HEK293 (cell line): ENCODE data around the gene LMAN1L.
A peak's percentile ranks its signal among the peaks of the same experiment; 100 is the strongest.

Experiments
- CTCF ChIA-PET: fragments of 350-600 bp; formaldehyde crosslinking; extraction: SDS; loops from one replicate; lab custom pipeline; 2021; ENCODE audit warnings: antibody characterized with exemption; lab: Yijun Ruan, JAX
- POLR2A ChIA-PET: fragments of 300-600 bp; formaldehyde crosslinking; extraction: SDS; loops from one replicate; lab custom pipeline; 2020; ENCODE audit warnings: antibody characterized with exemption, inconsistent platforms; lab: Yijun Ruan, JAX
- H3K27ac ChIP-seq: fragments of 200-500 bp; sonication (Bioruptor generic); 2 replicates; pipeline ENCODE4 v1.5.1; 2014; ENCODE audit warnings: low read depth, low read length, control low read depth, inconsistent platforms; ENCODE audit errors: extremely low read depth
- H3K36me3 ChIP-seq, 2 experiments: fragments of 200-500 bp in 1 of 2; sonication (Bioruptor generic) in 1 of 2; 1 replicate in 1 of 2; 2 replicates in 1 of 2; pipeline ENCODE4 v1.5.1; 2014 to 2017; ENCODE audit warnings: inconsistent platforms in 2 of 2, low read length in 2 of 2; ENCODE audit not compliant: control insufficient read depth in 2 of 2, insufficient read depth in 1 of 2
- H3K4me1 ChIP-seq: fragments of 200-500 bp; sonication (Bioruptor generic); 2 replicates; pipeline ENCODE4 v1.5.1; 2014; ENCODE audit warnings: mild to moderate bottlenecking, low read length, inconsistent platforms; ENCODE audit not compliant: control insufficient read depth, insufficient read depth
- H3K4me3 ChIP-seq: 2 replicates; pipeline ENCODE4 v1.5.1; 2011; ENCODE audit warnings: low read depth, mild to moderate bottlenecking, control low read depth, low read length, moderate library complexity
- H3K9me3 ChIP-seq: fragments of 200-500 bp; sonication (Bioruptor generic); 2 replicates; pipeline ENCODE4 v1.5.1; 2014; ENCODE audit warnings: low read depth, low read length, inconsistent platforms; ENCODE audit not compliant: control insufficient read depth, insufficient read depth
- GLI2 ChIP-seq: fragments of 450-650 bp; formaldehyde crosslinking; IDR thresholded peaks from 2 replicates; pipeline ENCODE4; 2017; ENCODE audit warnings: missing biosample characterization, missing genetic modification characterization, low read depth, borderline replicate concordance
- KLF7 ChIP-seq: fragments of 450-650 bp; formaldehyde crosslinking; IDR thresholded peaks from 2 replicates; pipeline ENCODE4 v1.5.1; 2016; ENCODE audit warnings: missing biosample characterization, missing genetic modification characterization, borderline replicate concordance
- ZBTB20 ChIP-seq: fragments of 450-650 bp; formaldehyde crosslinking; IDR thresholded peaks from 2 replicates; pipeline ENCODE4 v1.5.1; 2016; ENCODE audit warnings: missing biosample characterization, missing genetic modification characterization
- ZEB2 ChIP-seq: fragments of 450-650 bp; formaldehyde crosslinking; IDR thresholded peaks from 2 replicates; pipeline ENCODE4 v1.5.1; 2016; ENCODE audit warnings: missing biosample characterization, missing genetic modification characterization
- ZFHX2 ChIP-seq: fragments of 450-650 bp; formaldehyde crosslinking; conservative IDR thresholded peaks from 2 replicates; pipeline ENCODE4 v1.5.1; 2016; ENCODE audit warnings: missing biosample characterization, missing genetic modification characterization
- ZIC2 ChIP-seq: fragments of 450-650 bp; formaldehyde crosslinking; IDR thresholded peaks from 2 replicates; pipeline ENCODE4 v1.5.1; 2016; ENCODE audit warnings: missing biosample characterization, missing genetic modification characterization
- ZNF132 ChIP-seq: fragments of 450-650 bp; formaldehyde crosslinking; IDR thresholded peaks from 2 replicates; pipeline ENCODE4 v1.5.1; 2017; ENCODE audit warnings: missing biosample characterization, missing genetic modification characterization, borderline replicate concordance
- ZNF146 ChIP-seq: fragments of 450-650 bp; formaldehyde crosslinking; IDR thresholded peaks from 2 replicates; pipeline ENCODE4 v1.5.1; 2016; ENCODE audit warnings: missing biosample characterization, missing genetic modification characterization
- ZNF169 ChIP-seq: fragments of 450-650 bp; formaldehyde crosslinking; IDR thresholded peaks from 2 replicates; pipeline ENCODE4 v1.5.1; 2016; ENCODE audit warnings: missing biosample characterization, missing genetic modification characterization
- ZNF23 ChIP-seq: fragments of 450-650 bp; formaldehyde crosslinking; IDR thresholded peaks from 2 replicates; pipeline ENCODE4 v1.5.1; 2016; ENCODE audit warnings: missing biosample characterization, missing genetic modification characterization, borderline replicate concordance
- ZNF514 ChIP-seq: fragments of 450-650 bp; formaldehyde crosslinking; IDR thresholded peaks from 2 replicates; pipeline ENCODE4 v1.5.1; 2016; ENCODE audit warnings: missing biosample characterization, missing genetic modification characterization
- ZNF530 ChIP-seq: fragments of 450-650 bp; formaldehyde crosslinking; IDR thresholded peaks from 2 replicates; pipeline ENCODE4 v1.5.1; 2016; ENCODE audit warnings: low read depth, missing biosample characterization, missing genetic modification characterization
- ZNF548 ChIP-seq: fragments of 450-650 bp; formaldehyde crosslinking; IDR thresholded peaks from 2 replicates; pipeline ENCODE4 v1.5.1; 2016; ENCODE audit warnings: missing biosample characterization, missing genetic modification characterization
- ZNF571 ChIP-seq: fragments of 450-650 bp; formaldehyde crosslinking; IDR thresholded peaks from 2 replicates; pipeline ENCODE4 v1.5.0; 2017; ENCODE audit warnings: missing biosample characterization, missing genetic modification characterization
- ZNF610 ChIP-seq: fragments of 450-650 bp; formaldehyde crosslinking; IDR thresholded peaks from 2 replicates; pipeline ENCODE4 v1.5.1; 2016; ENCODE audit warnings: missing biosample characterization, missing genetic modification characterization, borderline replicate concordance
- ZNF621 ChIP-seq: fragments of 450-650 bp; formaldehyde crosslinking; IDR thresholded peaks from 2 replicates; pipeline ENCODE4 v1.5.1; 2017; ENCODE audit warnings: missing biosample characterization, missing genetic modification characterization
- ZNF664 ChIP-seq: fragments of 450-650 bp; formaldehyde crosslinking; IDR thresholded peaks from 2 replicates; pipeline ENCODE4 v1.5.1; 2016; ENCODE audit warnings: missing biosample characterization, missing genetic modification characterization
- ZNF791 ChIP-seq: fragments of 450-650 bp; formaldehyde crosslinking; IDR thresholded peaks from 2 replicates; pipeline ENCODE4 v1.5.1; 2016; ENCODE audit warnings: missing biosample characterization, missing genetic modification characterization
- ZNF830 ChIP-seq: fragments of 450-650 bp; IDR thresholded peaks from 2 replicates; pipeline ENCODE4 v1.5.0; 2018; ENCODE audit warnings: missing biosample characterization, missing genetic modification characterization, low read depth, mild to moderate bottlenecking, moderate library complexity
- ZSCAN23 ChIP-seq: fragments of 450-650 bp; formaldehyde crosslinking; IDR thresholded peaks from 2 replicates; pipeline ENCODE4 v1.5.1; 2016; ENCODE audit warnings: missing biosample characterization, missing genetic modification characterization
- TF ChIP-seq, protein P1 (sequence below): fragments of 450-650 bp; formaldehyde crosslinking; IDR thresholded peaks from 2 replicates; pipeline ENCODE4 v1.5.1; 2017; ENCODE audit warnings: missing biosample characterization, missing genetic modification characterization
- TF ChIP-seq, protein P2 (sequence below): fragments of 450-650 bp; formaldehyde crosslinking; IDR thresholded peaks from 2 replicates; pipeline ENCODE4 v1.5.1; 2016; ENCODE audit warnings: missing biosample characterization, missing genetic modification characterization
- TF ChIP-seq, protein P3 (sequence below): fragments of 450-650 bp; formaldehyde crosslinking; IDR thresholded peaks from 2 replicates; pipeline ENCODE4 v1.5.1; 2017; ENCODE audit warnings: missing biosample characterization, missing genetic modification characterization
- TF ChIP-seq, protein P4 (sequence below): fragments of 450-650 bp; formaldehyde crosslinking; IDR thresholded peaks from 2 replicates; pipeline ENCODE4 v1.5.1; 2016; ENCODE audit warnings: missing biosample characterization, missing genetic modification characterization, low read depth
- TF ChIP-seq, protein P5 (sequence below): fragments of 450-650 bp; IDR thresholded peaks from 2 replicates; pipeline ENCODE4 v1.5.1; 2018; ENCODE audit warnings: missing biosample characterization, mild to moderate bottlenecking, missing genetic modification characterization

Gene LMAN1L

DNA sequence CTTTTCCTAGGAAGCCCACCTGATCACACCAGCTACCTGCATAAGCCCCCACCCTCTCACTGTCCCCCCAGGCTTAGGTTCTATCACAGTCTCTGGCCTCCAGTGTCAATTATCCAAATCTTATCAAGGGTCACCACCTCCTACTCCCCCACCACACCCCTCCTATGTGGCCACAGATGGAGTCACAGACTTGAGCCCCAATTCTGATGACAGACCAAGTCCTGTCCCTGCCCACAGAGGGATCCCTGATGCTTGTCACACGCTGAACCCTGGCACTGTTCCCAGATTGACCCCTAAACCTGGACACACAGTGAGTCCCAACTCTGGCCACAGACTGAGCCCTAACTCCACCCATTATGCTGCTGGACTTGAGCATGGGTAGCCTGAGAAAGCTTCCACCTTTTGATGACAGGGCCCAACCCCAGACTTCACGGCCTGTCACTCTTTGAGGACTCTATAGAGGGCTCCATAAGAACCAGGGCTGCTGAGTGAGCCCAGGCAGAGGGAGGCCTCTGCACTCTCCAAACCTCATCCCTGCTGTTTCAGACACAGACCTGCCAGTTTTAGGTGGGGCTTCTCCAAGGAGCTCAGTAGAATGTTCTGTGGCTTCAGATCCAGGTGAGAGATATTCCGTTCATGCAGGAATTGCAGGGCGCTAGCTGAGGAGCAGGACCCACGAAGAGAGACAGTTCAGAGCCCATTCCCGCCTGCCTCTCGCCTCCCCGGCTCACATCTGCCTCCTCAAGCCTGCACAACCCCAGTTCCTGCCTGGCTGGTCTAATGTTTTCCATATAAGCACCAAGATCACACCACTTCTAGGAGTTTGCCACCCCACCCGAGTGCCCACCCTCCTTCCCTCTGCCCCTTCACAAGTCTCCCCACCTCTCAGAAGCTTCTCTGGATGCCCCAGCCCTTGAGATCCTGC is 28.5 kb downstream of the LMAN1L start (continued):
- TF ChIP-seq, protein P1, sequence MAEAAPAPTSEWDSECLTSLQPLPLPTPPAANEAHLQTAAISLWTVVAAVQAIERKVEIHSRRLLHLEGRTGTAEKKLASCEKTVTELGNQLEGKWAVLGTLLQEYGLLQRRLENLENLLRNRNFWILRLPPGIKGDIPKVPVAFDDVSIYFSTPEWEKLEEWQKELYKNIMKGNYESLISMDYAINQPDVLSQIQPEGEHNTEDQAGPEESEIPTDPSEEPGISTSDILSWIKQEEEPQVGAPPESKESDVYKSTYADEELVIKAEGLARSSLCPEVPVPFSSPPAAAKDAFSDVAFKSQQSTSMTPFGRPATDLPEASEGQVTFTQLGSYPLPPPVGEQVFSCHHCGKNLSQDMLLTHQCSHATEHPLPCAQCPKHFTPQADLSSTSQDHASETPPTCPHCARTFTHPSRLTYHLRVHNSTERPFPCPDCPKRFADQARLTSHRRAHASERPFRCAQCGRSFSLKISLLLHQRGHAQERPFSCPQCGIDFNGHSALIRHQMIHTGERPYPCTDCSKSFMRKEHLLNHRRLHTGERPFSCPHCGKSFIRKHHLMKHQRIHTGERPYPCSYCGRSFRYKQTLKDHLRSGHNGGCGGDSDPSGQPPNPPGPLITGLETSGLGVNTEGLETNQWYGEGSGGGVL: no peak
- TF ChIP-seq ZNF514 (tag by site-specific recombination) (no peak), ZBTB20 (tag by site-specific recombination) (no peak), ZNF23 (tag by site-specific recombination) (no peak), ZNF621 (tag by site-specific recombination) (no peak), ZNF791 (no peak), ZNF571 (tag by site-specific recombination) (no peak), ZNF132 (tag by site-specific recombination) (no peak)
- TF ChIP-seq, all 188 proteins: peak for 0

DNA sequence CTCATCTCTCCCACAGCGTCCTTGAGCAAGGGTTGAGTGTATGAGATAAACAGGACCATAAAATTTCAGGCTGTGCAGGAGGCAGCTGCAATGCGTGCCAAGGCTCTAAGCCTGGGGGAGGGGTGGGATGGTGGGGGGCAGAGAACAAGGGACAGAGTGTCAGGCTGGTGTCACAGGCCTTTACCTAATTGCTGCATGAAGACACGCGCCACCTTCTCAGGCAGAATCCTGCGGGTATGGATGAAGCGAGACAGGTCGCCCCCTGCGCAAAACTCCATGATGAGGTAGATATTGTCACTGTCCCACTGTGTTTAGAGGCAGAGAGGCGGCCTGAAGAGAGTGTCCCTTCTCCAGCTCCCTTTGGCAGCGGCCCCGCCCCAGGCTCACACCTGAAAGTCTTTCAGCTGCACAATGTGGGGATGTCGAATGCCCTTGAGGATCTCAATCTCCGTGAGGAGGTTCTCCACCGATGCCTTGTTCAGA is 29.3 kb downstream of the LMAN1L start:
- ChIA-PET CTCF (interaction anchor here (0.7 to 4.5 kb wide), 9 partner anchors 9 to 206 kb away, joined by 3 to 29 read pairs (median 4); no protein-coding TSS in a partner anchor), POLR2A (interaction anchor here (0.6 to 2.3 kb wide), 11 partner anchors 28 to 117 kb away, joined by 3 to 12 read pairs (median 4); partner anchors contain the start of genes CSK, FAM219B and MPI)
- H3K36me3 ChIP-seq: peaks cover 0 to 52% of the 10 kb centered on the region in 2 experiments; a peak in 2 of 3 replicates
- peak overlapping the region; percentile 86; the same call in 1 of the 2 replicates for H3K27ac ChIP-seq
- peaks cover 10% of the 10 kb centered on the region for H3K4me1 ChIP-seq
- H3K4me3 ChIP-seq: peak overlapping the region; percentile 88
- H3K9me3 ChIP-seq: no peaks in the 10 kb centered on the region
- TF ChIP-seq ZFHX2 (tag by site-specific recombination) (0 out of 2 replicates have a peak, but pooled peaks have one; percentile 27), ZSCAN23 (tag by site-specific recombination) (no peak), ZNF830 (tag by site-specific recombination) (no peak), ZEB2 (tag by site-specific recombination) (no peak), ZIC2 (0 out of 2 replicates have a peak, but pooled peaks have one; percentile 27), ZNF146 (tag by site-specific recombination) (no peak), KLF7 (tag by site-specific recombination) (no peak), GLI2 (no peak), ZNF548 (tag by site-specific recombination) (no peak), ZNF664 (tag by site-specific recombination) (no peak), ZNF169 (tag by site-specific recombination) (no peak), ZNF610 (no peak), ZNF530 (tag by site-specific recombination) (no peak)
- TF ChIP-seq, protein P2, sequence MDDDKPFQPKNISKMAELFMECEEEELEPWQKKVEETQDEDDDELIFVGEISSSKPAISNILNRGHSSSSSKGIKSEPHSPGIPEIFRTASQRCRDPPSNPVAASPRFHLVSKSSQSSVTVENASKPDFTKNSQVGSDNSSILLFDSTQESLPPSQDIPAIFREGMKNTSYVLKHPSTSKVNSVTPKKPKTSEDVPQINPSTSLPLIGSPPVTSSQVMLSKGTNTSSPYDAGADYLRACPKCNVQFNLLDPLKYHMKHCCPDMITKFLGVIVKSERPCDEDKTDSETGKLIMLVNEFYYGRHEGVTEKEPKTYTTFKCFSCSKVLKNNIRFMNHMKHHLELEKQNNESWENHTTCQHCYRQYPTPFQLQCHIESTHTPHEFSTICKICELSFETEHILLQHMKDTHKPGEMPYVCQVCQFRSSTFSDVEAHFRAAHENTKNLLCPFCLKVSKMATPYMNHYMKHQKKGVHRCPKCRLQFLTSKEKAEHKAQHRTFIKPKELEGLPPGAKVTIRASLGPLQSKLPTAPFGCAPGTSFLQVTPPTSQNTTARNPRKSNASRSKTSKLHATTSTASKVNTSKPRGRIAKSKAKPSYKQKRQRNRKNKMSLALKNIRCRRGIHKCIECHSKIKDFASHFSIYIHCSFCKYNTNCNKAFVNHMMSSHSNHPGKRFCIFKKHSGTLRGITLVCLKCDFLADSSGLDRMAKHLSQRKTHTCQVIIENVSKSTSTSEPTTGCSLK (tag by site-specific recombination): no peak
- TF ChIP-seq, protein P3, sequence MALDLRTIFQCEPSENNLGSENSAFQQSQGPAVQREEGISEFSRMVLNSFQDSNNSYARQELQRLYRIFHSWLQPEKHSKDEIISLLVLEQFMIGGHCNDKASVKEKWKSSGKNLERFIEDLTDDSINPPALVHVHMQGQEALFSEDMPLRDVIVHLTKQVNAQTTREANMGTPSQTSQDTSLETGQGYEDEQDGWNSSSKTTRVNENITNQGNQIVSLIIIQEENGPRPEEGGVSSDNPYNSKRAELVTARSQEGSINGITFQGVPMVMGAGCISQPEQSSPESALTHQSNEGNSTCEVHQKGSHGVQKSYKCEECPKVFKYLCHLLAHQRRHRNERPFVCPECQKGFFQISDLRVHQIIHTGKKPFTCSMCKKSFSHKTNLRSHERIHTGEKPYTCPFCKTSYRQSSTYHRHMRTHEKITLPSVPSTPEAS (tag by site-specific recombination): no peak
- TF ChIP-seq, protein P4, sequence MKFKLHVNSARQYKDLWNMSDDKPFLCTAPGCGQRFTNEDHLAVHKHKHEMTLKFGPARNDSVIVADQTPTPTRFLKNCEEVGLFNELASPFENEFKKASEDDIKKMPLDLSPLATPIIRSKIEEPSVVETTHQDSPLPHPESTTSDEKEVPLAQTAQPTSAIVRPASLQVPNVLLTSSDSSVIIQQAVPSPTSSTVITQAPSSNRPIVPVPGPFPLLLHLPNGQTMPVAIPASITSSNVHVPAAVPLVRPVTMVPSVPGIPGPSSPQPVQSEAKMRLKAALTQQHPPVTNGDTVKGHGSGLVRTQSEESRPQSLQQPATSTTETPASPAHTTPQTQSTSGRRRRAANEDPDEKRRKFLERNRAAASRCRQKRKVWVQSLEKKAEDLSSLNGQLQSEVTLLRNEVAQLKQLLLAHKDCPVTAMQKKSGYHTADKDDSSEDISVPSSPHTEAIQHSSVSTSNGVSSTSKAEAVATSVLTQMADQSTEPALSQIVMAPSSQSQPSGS (tag by site-specific recombination): no peak
- TF ChIP-seq, protein P5, sequence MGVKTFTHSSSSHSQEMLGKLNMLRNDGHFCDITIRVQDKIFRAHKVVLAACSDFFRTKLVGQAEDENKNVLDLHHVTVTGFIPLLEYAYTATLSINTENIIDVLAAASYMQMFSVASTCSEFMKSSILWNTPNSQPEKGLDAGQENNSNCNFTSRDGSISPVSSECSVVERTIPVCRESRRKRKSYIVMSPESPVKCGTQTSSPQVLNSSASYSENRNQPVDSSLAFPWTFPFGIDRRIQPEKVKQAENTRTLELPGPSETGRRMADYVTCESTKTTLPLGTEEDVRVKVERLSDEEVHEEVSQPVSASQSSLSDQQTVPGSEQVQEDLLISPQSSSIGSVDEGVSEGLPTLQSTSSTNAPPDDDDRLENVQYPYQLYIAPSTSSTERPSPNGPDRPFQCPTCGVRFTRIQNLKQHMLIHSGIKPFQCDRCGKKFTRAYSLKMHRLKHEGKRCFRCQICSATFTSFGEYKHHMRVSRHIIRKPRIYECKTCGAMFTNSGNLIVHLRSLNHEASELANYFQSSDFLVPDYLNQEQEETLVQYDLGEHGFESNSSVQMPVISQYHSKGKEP (tag by site-specific recombination): no peak
- TF ChIP-seq, protein P1: peak; percentile 41
